Measurements from ENCODE around the gene RMI2. TPM values are rescaled to one million over a fixed set of nuclear protein-coding genes. Genes with fewer than 3 reads are reported as not detected.

Gene RMI2
- total and polyA plus RNA-seq, 2 of the 8 experiments (the other 6 are each of a cell fraction or from before 2014, with no cell fraction given): 58.2 to 96.0 TPM

GRCh38 chr16:11315510-11315909 is 29.7 kb upstream of the RMI2 start (continued):
- TF ChIP-seq RBBP5 (IDR thresholded peaks at IDR 0.05; ENCODE audit: borderline replicate concordance, low read depth, low read length): no peak
- no peak for TF ChIP-seq RXRA (IDR thresholded peaks at IDR 0.05; ENCODE audit: insufficient read depth, low read depth, low read length)
- no peak for TF ChIP-seq SP2 (IDR thresholded peaks at IDR 0.05; ENCODE audit: low read length)
- TF ChIP-seq HDAC2 (IDR thresholded peaks at IDR 0.05; ENCODE audit: borderline replicate concordance in 1 of 2, low read depth in 2 of 2, low read length in 2 of 2): peak in 1 of 2 experiments; percentile 77; a peak in 1 of 4 replicates
- TF ChIP-seq CEBPB (IDR thresholded peaks at IDR 0.05; ENCODE audit: low read depth, low read length): no peak
- no peak for TF ChIP-seq SIRT6 (IDR thresholded peaks at IDR 0.05; ENCODE audit: low read length)
- TF ChIP-seq KDM5A (IDR thresholded peaks at IDR 0.05; ENCODE audit: low read length): no peak
- no peak for TF ChIP-seq POLR2AphosphoS5 (IDR thresholded peaks at IDR 0.05; ENCODE audit: low read depth, low read length)
- TF ChIP-seq GABPA (IDR thresholded peaks at IDR 0.05; ENCODE audit: borderline replicate concordance, insufficient read depth, low read length): no peak
- TF ChIP-seq TCF12 (IDR thresholded peaks at IDR 0.05; ENCODE audit: low read depth, low read length): peak; percentile 99
- peak; percentile 96 for TF ChIP-seq CTBP2 (IDR thresholded peaks at IDR 0.05; ENCODE audit: borderline replicate concordance, insufficient read depth, insufficient read length, low read length)
- peak; percentile 23 to 55; a peak in 3 of 4 replicates for TF ChIP-seq RAD21 (IDR thresholded peaks at IDR 0.05 in 1 of 2, conservative IDR thresholded peaks at IDR 0.05 in 1 of 2; ENCODE audit: low read depth in 2 of 2, low read length in 2 of 2)
- TF ChIP-seq MAFK (IDR thresholded peaks at IDR 0.05; ENCODE audit: low read depth, low read length): no peak
- no peak for TF ChIP-seq NANOG (IDR thresholded peaks at IDR 0.05; ENCODE audit: insufficient read depth, low read depth, low read length, poor library complexity, severe bottlenecking)
- TF ChIP-seq SIX5 (IDR thresholded peaks at IDR 0.05; ENCODE audit: low read depth, low read length): no peak
- TF ChIP-seq YY1 (IDR thresholded peaks at IDR 0.05; ENCODE audit: low read depth, low read length): peak; percentile 71
